A549 (cell line): ENCODE results near the gene ADAMTSL4. TPM values are rescaled to one million over a fixed set of nuclear protein-coding genes. Genes with fewer than 3 reads are reported as not detected.

Experiments
- ATAC-seq, 2 experiments: fragments of 200-7000 bp in 1 of 2; fragments of >200 bp in 1 of 2; cut with Nextera tagmentation in 1 of 2; cut with Tn5 transposase in 1 of 2; 3 replicates each; pipeline versions ENCODE4 v1.8.0 to v1.9.1; 2018 to 2020; ENCODE audit warnings: mild to moderate bottlenecking in 1 of 2, moderate library complexity in 1 of 2
- CTCF ChIA-PET: fragments of 300-600 bp; sonication (Branson Sonifier 250); formaldehyde crosslinking; extraction: SDS; loops from one replicate; lab custom pipeline; 2021; ENCODE audit warnings: antibody characterized with exemption, inconsistent platforms; lab: Yijun Ruan, JAX
- POLR2A ChIA-PET: fragments of 350-600 bp; formaldehyde crosslinking; extraction: SDS; loops from one replicate; lab custom pipeline; 2021; ENCODE audit warnings: antibody characterized with exemption, inconsistent platforms; lab: Yijun Ruan, JAX
- DNase-seq, 2 experiments: peaks; one replicate each; pipeline versions ENCODE4 v3.0.0 to v3.0.0-alpha.2; 2011 to 2016; ENCODE audit warnings: low read depth in 1 of 2, low spot score in 1 of 2
- FAIRE-seq: peaks from 2 replicates; lab custom pipeline; 2011; peaks lifted over from hg19 to GRCh38; lab: Jason Lieb, UNC
- H3K27ac ChIP-seq, 2 experiments: fragments of >200 bp; sonication (Bioruptor Twin); formaldehyde crosslinking; 3 replicates each; pipeline ENCODE4 v1.5.1; 2016 to 2017
- H3K4me1 ChIP-seq: fragments of >200 bp; sonication (Bioruptor Twin); formaldehyde crosslinking; 3 replicates; pipeline ENCODE4 v1.6.1; 2016
- H3K4me2 ChIP-seq: fragments of >200 bp; sonication (Bioruptor Twin); formaldehyde crosslinking; 3 replicates; pipeline ENCODE4 v1.6.1; 2016
- H3K4me3 ChIP-seq: fragments of >200 bp; sonication (Bioruptor Twin); formaldehyde crosslinking; 3 replicates; pipeline ENCODE4 v1.5.1; 2016
- H3K9me3 ChIP-seq: fragments of >200 bp; sonication (Bioruptor Twin); formaldehyde crosslinking; 3 replicates; pipeline ENCODE4 v1.6.1; 2016
- BHLHE40 ChIP-seq: IDR thresholded peaks from 2 replicates; pipeline ENCODE4 v1.6.1; 2012; ENCODE audit warnings: low read depth, low read length, inconsistent platforms
- CBX8 ChIP-seq: fragments of 200-600 bp; sonication (generic); IDR thresholded peaks from 2 replicates; pipeline ENCODE4 v1.6.1; 2016
- CEBPB ChIP-seq, 2 experiments: fragments of >200 bp in 1 of 2; sonication (Bioruptor Twin) in 1 of 2; formaldehyde crosslinking in 1 of 2; IDR thresholded peaks; 2 replicates each; pipeline ENCODE4 v1.6.1; 2012 to 2016
- EHF ChIP-seq: fragments of 250-450 bp; sonication (Bioruptor Pico); IDR thresholded peaks from 2 replicates; pipeline ENCODE4 v1.5.0; 2020; ENCODE audit warnings: mild to moderate bottlenecking
- EHMT2 ChIP-seq: fragments of 200-600 bp; sonication (generic); IDR thresholded peaks from 2 replicates; pipeline ENCODE4 v1.6.1; 2016; ENCODE audit warnings: antibody characterized with exemption, low read depth, mild to moderate bottlenecking, moderate library complexity
- GATA3 ChIP-seq: IDR thresholded peaks from 2 replicates; pipeline ENCODE4 v1.6.1; 2012; ENCODE audit warnings: borderline replicate concordance
- HDAC2 ChIP-seq: fragments of 200-600 bp; sonication (generic); IDR thresholded peaks from 2 replicates; pipeline ENCODE4 v1.6.1; 2016
- HOXA7 ChIP-seq: fragments of 250-450 bp; sonication (Bioruptor Pico); IDR thresholded peaks from 2 replicates; pipeline ENCODE4 v1.5.0; 2020; ENCODE audit warnings: mild to moderate bottlenecking, moderate library complexity
- KDM1A ChIP-seq: fragments of 200-600 bp; sonication (generic); IDR thresholded peaks from 2 replicates; pipeline ENCODE4 v1.6.1; 2016; ENCODE audit warnings: low read depth, mild to moderate bottlenecking
- MAZ ChIP-seq: fragments of 150-350 bp; IDR thresholded peaks from 2 replicates; pipeline ENCODE4 v1.6.1; 2014; ENCODE audit warnings: antibody characterized with exemption, low read depth, low read length, borderline replicate concordance
- MYC ChIP-seq: IDR thresholded peaks from 2 replicates; pipeline ENCODE4 v1.6.1; 2012; ENCODE audit warnings: mild to moderate bottlenecking, inconsistent platforms, low read length, improper control_type of control experiment, borderline replicate concordance
- NR3C1 ChIP-seq: fragments of >200 bp; sonication (Bioruptor Twin); formaldehyde crosslinking; IDR thresholded peaks from 3 replicates; pipeline ENCODE4 v1.6.1; 2017
- PHF8 ChIP-seq: fragments of 200-600 bp; sonication (generic); IDR thresholded peaks from 2 replicates; pipeline ENCODE4 v1.6.1; 2016; ENCODE audit warnings: low read depth, mild to moderate bottlenecking, antibody characterized with exemption, moderate library complexity, borderline replicate concordance
- RAD21 ChIP-seq, 2 experiments: fragments of >200 bp in 1 of 2; sonication (Bioruptor Twin) in 1 of 2; formaldehyde crosslinking in 1 of 2; IDR thresholded peaks in 1 of 2; conservative IDR thresholded peaks in 1 of 2; 2 replicates in 1 of 2; 3 replicates in 1 of 2; pipeline ENCODE4 v1.6.1; 2012 to 2018; ENCODE audit warnings: inconsistent platforms in 1 of 2
- RARB ChIP-seq: fragments of 250-450 bp; sonication (Bioruptor Pico); IDR thresholded peaks from 2 replicates; pipeline ENCODE4 v1.8.0; 2021; ENCODE audit warnings: mild to moderate bottlenecking, moderate library complexity
- RFX5 ChIP-seq: fragments of 450-650 bp; IDR thresholded peaks from 2 replicates; pipeline ENCODE4 v1.7.1; 2014; ENCODE audit warnings: antibody characterized with exemption, mild to moderate bottlenecking, moderate library complexity
- SMC3 ChIP-seq: fragments of >200 bp; sonication (Bioruptor Twin); formaldehyde crosslinking; IDR thresholded peaks from 3 replicates; pipeline ENCODE4 v1.6.1; 2018; ENCODE audit warnings: inconsistent platforms
- SREBF2 ChIP-seq: fragments of 450-650 bp; IDR thresholded peaks from 2 replicates; pipeline ENCODE4 v1.6.1; 2014; ENCODE audit warnings: mild to moderate bottlenecking, moderate library complexity
- TP53 ChIP-seq: fragments of 250-450 bp; sonication (Bioruptor Pico); IDR thresholded peaks from 2 replicates; pipeline ENCODE4 v1.5.0; 2021; ENCODE audit warnings: mild to moderate bottlenecking, moderate library complexity
- ZNF302 ChIP-seq: fragments of 250-450 bp; sonication (Bioruptor Pico); IDR thresholded peaks from 2 replicates; pipeline ENCODE4 v1.9.0; 2021; ENCODE audit warnings: inconsistent platforms, mild to moderate bottlenecking, moderate library complexity
- WGBS: methylation state at CpG from one replicate; pipeline ENCODE4 v1.1.6; 2017; ENCODE audit errors: missing lambda C conversion rate; 5-methylcytosine and 5-hydroxymethylcytosine counted together
- polyA plus RNA-seq, 4 experiments: library from polyadenylated mRNA; depleted of rRNA in 3 of 4; stranded (reverse); fragments of >200 nt; fragmentation: RNase III in 1 of 4; extraction: RNeasy Plus Mini Kit Qiagen cat#74134 plus additional on column Dnase treatment in 1 of 4; gene quantifications; 2 replicates in 3 of 4; 3 replicates in 1 of 4; pipeline ENCODE4 v1.2.3, GENCODE V29; 2011 to 2017
- TF ChIP-seq, protein P1 (sequence below): fragments of 150-350 bp; IDR thresholded peaks from 2 replicates; pipeline ENCODE4 v1.6.1; 2014; ENCODE audit warnings: low read depth, mild to moderate bottlenecking, low read length
- TF ChIP-seq, protein P2 (sequence below): IDR thresholded peaks from 2 replicates; pipeline ENCODE4 v1.6.1; 2012; ENCODE audit warnings: low read depth, borderline replicate concordance
- TF ChIP-seq, protein P3 (sequence below): fragments of 450-650 bp; IDR thresholded peaks from 2 replicates; pipeline ENCODE4 v1.6.1; 2014; ENCODE audit warnings: antibody characterized with exemption
- TF ChIP-seq, protein P4 (sequence below): fragments of 250-450 bp; sonication (Bioruptor Pico); IDR thresholded peaks from 2 replicates; pipeline ENCODE4 v1.5.0; 2021; ENCODE audit warnings: mild to moderate bottlenecking, moderate library complexity, borderline replicate concordance
- TF ChIP-seq, protein P5 (sequence below): IDR thresholded peaks from 2 replicates; pipeline ENCODE4 v1.6.1; 2012
- TF ChIP-seq, protein P6 (sequence below): fragments of >200 bp; sonication (Bioruptor Twin); formaldehyde crosslinking; IDR thresholded peaks from 3 replicates; pipeline ENCODE4 v1.6.1; 2016
- TF ChIP-seq, protein P7 (sequence below): fragments of >200 bp; sonication (Bioruptor Twin); formaldehyde crosslinking; IDR thresholded peaks from 3 replicates; pipeline ENCODE4 v1.5.1; 2016

Gene ADAMTSL4
- polyA plus RNA-seq, 2 of the 4 experiments (the other 2 are of a cell fraction), result 1.3 to 2.0 TPM

DNA sequence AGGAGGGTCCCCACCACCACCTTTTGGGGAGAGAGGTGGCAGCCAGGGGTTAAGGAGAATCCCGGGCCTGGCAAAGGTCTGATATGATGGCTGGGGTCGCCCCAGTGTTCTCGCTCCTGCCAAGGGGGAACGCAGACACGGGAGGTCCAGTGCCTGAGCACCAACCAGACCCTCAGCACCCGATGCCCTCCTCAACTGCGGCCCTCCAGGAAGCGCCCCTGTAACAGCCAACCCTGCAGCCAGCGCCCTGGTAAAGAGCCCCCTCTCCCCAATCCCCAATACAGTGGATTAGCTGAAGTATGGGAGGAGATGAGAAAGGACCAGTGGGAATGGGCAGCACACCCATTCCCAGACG lies 10.4 kb downstream of the ADAMTSL4 start:
- DNase-seq, result no peak
- WGBS, result 57% methylated on average over 10 of the region's 10 CpGs
- peak overlapping the region in 1 of 2 experiments; percentile 15; a peak in 2 of 6 replicates for H3K27ac ChIP-seq
- H3K4me1 ChIP-seq, result peaks cover 39% of the 10 kb centered on the region
- no peak overlapping the region for H3K4me3 ChIP-seq
- H3K9me3 ChIP-seq, result no peaks in the 10 kb centered on the region
- H3K4me2 ChIP-seq, result no peak overlapping the region; the same call in 2 of the 3 replicates
- no peak for ATAC-seq
- no peak for FAIRE-seq
- ChIA-PET CTCF (interaction anchor here (0.6 to 11.6 kb wide), 35 partner anchors 9 to 955 kb away, joined by 3 to 210 read pairs (median 7); partner anchors contain the start of genes ADAMTSL4, ENSA, MCL1 and TARS2), POLR2A (interaction anchor here (0.7 to 7.6 kb wide), 3 partner anchors 9 to 18 kb away, joined by 3 to 201 read pairs (median 10); partner anchors contain the start of gene MCL1)
- TF ChIP-seq, protein P1, sequence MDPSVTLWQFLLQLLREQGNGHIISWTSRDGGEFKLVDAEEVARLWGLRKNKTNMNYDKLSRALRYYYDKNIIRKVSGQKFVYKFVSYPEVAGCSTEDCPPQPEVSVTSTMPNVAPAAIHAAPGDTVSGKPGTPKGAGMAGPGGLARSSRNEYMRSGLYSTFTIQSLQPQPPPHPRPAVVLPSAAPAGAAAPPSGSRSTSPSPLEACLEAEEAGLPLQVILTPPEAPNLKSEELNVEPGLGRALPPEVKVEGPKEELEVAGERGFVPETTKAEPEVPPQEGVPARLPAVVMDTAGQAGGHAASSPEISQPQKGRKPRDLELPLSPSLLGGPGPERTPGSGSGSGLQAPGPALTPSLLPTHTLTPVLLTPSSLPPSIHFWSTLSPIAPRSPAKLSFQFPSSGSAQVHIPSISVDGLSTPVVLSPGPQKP, result no peak
- no peak for TF ChIP-seq TP53 (CRISPR knock-in tag)

DNA sequence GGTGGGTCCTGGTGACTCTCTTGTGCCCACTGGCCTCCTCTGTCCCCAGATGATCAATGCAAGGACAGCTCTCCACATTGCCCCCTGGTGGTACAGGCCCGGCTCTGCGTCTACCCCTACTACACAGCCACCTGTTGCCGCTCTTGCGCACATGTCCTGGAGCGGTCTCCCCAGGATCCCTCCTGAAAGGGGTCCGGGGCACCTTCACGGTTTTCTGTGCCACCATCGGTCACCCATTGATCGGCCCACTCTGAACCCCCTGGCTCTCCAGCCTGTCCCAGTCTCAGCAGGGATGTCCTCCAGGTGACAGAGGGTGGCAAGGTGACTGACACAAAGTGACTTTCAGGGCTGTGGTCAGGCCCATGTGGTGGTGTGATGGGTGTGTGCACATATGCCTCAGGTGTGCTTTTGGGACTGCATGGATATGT lies 10.8 kb downstream of the ADAMTSL4 start:
- no peak overlapping the region for H3K4me3 ChIP-seq
- H3K4me1 ChIP-seq, result peaks cover 43% of the 10 kb centered on the region
- H3K27ac ChIP-seq, result peak overlapping the region; percentile 97 to 99; a peak in 5 of 6 replicates
- H3K9me3 ChIP-seq, result no peaks in the 10 kb centered on the region
- peak; percentile 76 to 78 for DNase-seq
- ATAC-seq, result peak in 1 of 2 experiments; percentile 36; a peak in 3 of 6 replicates
- FAIRE-seq, result no peak
- ChIA-PET POLR2A (interaction anchor here (0.7 to 7.6 kb wide), 4 partner anchors 8 to 253 kb away, joined by 3 to 201 read pairs (median 7); partner anchors contain the start of gene MCL1), CTCF (interaction anchor here (0.6 to 11.6 kb wide), 61 partner anchors 8 to 955 kb away, joined by 3 to 210 read pairs (median 5); partner anchors contain the start of genes ADAMTSL4, CTSK, ENSA and MCL1)
- peak overlapping the region; percentile 96; the same call in 2 of the 3 replicates for H3K4me2 ChIP-seq
- TF ChIP-seq RFX5 (no peak), SREBF2 (no peak), BHLHE40 (no peak), HDAC2 (no peak), EHMT2 (no peak), EHF (CRISPR knock-in tag) (no peak), NR3C1 (no peak), SMC3 (peak; percentile 76), KDM1A (no peak), CEBPB (IDR thresholded peaks at IDR 0.05) (no peak), MYC (no peak), CBX8 (no peak), RAD21 (conservative IDR thresholded peaks at IDR 0.05 in 1 of 2, IDR thresholded peaks at IDR 0.05 in 1 of 2) (peak; percentile 56 to 63; a peak in 4 of 5 replicates), GATA3 (no peak), ZNF302 (CRISPR knock-in tag) (no peak), RARB (CRISPR knock-in tag) (no peak), HOXA7 (CRISPR knock-in tag) (no peak), MAZ (no peak), PHF8 (no peak)
- TF ChIP-seq, protein P2, sequence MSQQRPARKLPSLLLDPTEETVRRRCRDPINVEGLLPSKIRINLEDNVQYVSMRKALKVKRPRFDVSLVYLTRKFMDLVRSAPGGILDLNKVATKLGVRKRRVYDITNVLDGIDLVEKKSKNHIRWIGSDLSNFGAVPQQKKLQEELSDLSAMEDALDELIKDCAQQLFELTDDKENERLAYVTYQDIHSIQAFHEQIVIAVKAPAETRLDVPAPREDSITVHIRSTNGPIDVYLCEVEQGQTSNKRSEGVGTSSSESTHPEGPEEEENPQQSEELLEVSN, result no peak
- TF ChIP-seq, protein P3, sequence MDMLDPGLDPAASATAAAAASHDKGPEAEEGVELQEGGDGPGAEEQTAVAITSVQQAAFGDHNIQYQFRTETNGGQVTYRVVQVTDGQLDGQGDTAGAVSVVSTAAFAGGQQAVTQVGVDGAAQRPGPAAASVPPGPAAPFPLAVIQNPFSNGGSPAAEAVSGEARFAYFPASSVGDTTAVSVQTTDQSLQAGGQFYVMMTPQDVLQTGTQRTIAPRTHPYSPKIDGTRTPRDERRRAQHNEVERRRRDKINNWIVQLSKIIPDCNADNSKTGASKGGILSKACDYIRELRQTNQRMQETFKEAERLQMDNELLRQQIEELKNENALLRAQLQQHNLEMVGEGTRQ, result no peak
- TF ChIP-seq, protein P4, sequence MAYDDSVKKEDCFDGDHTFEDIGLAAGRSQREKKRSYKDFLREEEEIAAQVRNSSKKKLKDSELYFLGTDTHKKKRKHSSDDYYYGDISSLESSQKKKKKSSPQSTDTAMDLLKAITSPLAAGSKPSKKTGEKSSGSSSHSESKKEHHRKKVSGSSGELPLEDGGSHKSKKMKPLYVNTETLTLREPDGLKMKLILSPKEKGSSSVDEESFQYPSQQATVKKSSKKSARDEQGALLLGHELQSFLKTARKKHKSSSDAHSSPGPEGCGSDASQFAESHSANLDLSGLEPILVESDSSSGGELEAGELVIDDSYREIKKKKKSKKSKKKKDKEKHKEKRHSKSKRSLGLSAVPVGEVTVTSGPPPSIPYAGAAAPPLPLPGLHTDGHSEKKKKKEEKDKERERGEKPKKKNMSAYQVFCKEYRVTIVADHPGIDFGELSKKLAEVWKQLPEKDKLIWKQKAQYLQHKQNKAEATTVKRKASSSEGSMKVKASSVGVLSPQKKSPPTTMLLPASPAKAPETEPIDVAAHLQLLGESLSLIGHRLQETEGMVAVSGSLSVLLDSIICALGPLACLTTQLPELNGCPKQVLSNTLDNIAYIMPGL (CRISPR knock-in tag), result no peak
- TF ChIP-seq, protein P5, sequence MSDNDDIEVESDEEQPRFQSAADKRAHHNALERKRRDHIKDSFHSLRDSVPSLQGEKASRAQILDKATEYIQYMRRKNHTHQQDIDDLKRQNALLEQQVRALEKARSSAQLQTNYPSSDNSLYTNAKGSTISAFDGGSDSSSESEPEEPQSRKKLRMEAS, result peak; percentile 51
- TF ChIP-seq, protein P6, sequence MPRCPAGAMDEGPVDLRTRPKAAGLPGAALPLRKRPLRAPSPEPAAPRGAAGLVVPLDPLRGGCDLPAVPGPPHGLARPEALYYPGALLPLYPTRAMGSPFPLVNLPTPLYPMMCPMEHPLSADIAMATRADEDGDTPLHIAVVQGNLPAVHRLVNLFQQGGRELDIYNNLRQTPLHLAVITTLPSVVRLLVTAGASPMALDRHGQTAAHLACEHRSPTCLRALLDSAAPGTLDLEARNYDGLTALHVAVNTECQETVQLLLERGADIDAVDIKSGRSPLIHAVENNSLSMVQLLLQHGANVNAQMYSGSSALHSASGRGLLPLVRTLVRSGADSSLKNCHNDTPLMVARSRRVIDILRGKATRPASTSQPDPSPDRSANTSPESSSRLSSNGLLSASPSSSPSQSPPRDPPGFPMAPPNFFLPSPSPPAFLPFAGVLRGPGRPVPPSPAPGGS, result no peak
- TF ChIP-seq, protein P7, sequence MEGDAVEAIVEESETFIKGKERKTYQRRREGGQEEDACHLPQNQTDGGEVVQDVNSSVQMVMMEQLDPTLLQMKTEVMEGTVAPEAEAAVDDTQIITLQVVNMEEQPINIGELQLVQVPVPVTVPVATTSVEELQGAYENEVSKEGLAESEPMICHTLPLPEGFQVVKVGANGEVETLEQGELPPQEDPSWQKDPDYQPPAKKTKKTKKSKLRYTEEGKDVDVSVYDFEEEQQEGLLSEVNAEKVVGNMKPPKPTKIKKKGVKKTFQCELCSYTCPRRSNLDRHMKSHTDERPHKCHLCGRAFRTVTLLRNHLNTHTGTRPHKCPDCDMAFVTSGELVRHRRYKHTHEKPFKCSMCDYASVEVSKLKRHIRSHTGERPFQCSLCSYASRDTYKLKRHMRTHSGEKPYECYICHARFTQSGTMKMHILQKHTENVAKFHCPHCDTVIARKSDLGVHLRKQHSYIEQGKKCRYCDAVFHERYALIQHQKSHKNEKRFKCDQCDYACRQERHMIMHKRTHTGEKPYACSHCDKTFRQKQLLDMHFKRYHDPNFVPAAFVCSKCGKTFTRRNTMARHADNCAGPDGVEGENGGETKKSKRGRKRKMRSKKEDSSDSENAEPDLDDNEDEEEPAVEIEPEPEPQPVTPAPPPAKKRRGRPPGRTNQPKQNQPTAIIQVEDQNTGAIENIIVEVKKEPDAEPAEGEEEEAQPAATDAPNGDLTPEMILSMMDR, result peak; percentile 79
- WGBS, result 17% methylated on average over 9 of the region's 9 CpGs
